Suppressor macrophage treated with lipopolysaccharide for 4 hours (primary cell): Measurements from ENCODE around the gene FRRS1L.

Experiments
- DNase-seq: peaks from one replicate; pipeline ENCODE4 v3.0.0-alpha.2; 2020

FRRS1L gene

GRCh38 chr9:109101202-109101595 lies 65.8 kb downstream of the FRRS1L start:
- no peak for DNase-seq

- DNase-seq = no peak
These were observed 66.4 kb downstream of the FRRS1L start for GRCh38 chr9:109100543-109101201.

DNA sequence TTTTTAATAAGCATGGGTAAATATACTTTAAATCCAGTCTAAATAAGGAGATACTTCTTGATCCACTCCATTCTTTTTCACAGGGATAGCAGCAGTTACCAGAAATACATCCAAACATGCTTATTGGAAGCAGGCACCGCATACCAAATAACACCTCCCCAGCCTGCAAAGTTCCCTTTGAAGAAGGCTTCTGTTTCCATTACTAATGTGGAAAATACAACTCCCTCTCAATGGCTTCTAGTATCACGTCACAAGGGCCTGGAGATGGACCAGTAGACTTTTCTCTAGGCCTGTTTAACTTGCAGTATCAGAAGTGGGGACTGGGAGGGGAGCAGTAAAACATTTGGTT lies 68.1 kb downstream of the FRRS1L start:
- DNase-seq = no peak

DNA sequence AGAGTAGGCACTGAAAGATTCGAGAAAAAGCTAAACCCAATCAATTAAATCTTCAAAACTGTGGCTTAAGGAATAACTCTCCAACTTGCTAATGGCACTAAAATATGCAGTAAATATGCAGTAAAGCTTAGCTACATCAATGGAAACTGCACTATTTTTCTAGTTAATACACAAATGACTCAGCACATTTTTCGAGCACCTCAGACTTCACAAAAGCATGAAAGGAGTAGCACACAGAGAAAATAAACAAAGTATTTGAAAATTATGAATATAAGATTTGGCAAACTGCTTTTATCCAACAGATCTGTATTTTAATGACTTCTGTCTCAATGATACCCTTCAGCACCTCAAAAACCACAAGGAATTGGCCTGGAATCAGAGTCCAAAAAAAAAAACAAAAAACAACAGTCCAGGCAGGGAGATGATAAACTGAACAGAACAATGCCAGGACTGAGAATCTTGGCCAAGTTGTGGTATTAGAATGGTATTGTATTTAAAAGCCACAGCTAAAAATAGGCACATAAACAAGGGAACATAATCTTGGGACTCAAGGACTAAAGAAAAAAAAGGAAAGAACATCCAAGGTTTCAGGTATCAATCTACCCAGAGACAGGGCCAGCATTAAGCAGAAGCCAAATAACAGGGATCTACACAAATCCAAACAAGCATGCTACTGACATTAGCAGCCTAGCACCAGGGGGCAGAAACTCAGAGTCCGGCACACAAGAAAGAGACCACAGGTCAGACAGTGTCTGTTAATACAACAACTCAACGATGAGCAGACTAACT lies 68.7 kb downstream of the FRRS1L start:
- DNase-seq = no peak

DNA sequence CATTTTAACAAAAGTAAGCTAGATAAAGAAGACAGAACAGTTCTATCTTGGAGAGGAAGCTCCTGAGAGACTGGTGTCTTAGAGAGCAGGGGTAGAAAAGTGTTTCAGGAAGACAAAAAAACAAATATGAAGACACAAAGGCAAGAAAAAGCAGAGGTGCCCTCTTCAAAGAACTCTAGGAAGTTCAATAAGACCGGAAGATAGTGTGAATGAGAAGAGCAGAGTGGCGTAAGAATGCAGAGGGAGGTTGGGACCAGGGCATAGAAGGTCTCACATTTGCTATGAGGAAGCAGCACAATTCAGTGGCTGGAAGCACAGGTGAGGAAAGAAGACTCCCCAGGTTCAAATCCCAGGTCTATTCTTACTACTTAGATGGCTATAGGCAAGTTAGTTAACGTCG lies 69.9 kb downstream of the FRRS1L start:
- DNase-seq = no peak

DNA sequence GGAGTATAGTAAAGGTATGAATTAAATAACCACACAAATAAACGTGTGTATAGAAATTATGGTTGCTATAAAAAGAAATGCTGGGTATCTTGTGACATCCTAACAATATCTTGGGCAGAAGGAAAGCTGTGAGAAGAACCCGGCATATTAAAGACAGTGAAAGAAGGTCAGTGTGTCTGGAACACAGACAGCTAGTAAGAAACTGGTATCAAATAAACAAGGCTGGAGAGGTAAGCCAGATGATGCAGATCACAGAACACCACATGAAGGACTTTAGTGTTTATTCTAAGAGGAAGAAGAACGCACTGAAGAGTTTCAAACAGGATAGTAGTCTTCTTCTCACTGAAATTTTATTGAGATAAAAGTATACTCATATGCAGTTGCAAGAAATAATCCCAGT lies 71.7 kb downstream of the FRRS1L start:
- DNase-seq = no peak

- no peak for DNase-seq
These were observed 72.8 kb downstream of the FRRS1L start for GRCh38 chr9:109094268-109094667.

DNA sequence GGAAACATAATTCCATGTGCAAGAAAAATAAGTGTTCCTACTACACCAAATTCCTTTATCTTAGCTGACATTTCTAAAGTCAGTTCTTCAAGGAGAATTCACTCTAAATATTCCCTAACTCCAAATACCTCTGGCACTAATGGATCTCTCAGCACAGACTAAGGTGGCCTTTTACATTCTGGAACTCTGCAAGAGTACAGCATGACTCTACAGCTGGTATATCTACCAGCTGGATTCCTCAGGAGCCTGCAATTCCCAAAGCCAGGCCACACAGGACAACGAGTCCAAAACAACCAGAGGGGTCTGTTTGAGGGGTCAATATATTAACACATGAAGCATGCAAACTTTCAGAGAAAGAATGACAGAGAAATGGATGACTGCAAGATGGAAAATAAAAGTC lies 74.5 kb downstream of the FRRS1L start:
- DNase-seq = no peak

DNA sequence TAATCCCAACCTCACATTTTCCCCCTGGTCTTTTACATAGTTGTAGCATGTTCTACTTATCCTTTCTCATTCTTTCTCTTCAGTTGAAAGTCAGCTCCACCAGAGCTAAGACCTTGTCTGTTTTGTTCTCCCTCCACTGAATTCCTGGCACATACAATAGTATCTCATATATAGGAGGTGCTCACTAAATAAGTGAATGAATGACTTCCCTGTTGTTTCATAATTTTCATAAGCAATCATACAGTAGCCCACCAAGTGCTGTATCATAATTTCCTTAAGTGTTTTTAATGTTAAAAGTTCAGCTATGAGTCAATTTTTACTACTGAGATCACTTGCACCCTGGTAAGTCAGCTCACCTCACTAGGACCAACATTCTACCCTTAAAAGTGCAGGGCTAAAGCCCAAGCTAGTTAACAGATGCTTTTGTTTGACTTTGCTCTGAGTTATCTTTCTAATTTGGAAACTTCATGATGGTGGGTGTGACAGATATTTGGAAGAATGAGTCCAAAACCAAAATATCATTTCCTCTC lies 74.9 kb downstream of the FRRS1L start:
- no peak for DNase-seq

DNA sequence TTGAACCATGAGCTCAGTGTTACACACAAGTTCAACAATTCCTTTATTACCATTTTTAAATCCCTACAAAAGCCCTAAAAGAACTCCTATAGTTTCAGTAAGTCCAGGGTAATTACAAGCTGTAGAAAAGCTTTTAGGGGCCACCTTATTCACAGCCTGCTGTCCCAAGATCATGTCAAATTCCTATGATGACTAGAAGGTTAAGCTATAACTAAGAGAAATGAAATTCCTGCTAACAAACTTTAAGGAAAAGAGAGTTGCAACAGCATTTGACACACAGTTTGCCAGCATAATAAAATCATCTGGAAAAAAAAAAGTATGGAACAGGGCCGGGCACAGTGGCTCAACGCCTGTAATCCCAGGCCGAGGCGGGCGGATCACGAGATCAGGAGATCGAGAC lies 78.8 kb downstream of the FRRS1L start:
- DNase-seq = no peak

DNA sequence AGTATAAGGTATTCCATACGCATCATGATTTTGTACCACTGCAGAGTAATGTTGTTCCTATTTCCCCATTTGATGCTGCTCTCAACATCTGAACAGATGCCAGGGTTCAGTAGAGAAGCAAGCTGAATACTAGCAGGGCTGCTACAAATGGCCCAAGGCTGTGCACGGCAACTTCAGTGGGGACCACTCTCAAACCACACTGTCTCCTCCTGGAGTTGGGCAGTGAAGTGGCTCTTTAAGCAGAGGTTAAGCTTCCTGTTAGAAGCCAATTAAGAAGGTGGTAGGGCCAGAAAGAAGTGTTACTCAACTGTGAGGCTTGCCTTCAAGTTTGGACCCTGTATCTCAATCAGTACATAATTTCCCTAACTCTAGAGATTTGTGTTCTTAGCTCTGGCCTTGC lies 79.3 kb downstream of the FRRS1L start:
- DNase-seq = no peak

- peak; percentile 72 for DNase-seq
These were observed 80.8 kb downstream of the FRRS1L start for GRCh38 chr9:109086221-109086620.

DNA sequence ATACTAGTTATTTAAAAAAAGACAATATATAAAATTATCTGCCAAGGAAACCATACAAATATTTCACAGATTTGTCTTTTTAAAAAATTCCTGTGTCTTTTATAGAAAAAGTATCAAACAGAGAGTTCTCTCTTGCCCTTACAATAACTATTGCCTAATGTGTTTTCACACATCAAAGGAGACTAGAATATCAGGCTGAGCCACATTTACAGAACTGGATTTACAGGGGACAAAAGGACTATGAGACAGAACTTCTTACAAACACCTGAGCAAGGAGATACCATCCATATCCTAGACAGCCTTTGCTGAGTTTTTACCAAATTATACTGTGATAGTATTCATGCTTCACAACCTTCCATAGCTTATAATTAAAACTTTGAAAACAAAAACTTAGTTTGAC lies 81.5 kb downstream of the FRRS1L start:
- DNase-seq = no peak

DNA sequence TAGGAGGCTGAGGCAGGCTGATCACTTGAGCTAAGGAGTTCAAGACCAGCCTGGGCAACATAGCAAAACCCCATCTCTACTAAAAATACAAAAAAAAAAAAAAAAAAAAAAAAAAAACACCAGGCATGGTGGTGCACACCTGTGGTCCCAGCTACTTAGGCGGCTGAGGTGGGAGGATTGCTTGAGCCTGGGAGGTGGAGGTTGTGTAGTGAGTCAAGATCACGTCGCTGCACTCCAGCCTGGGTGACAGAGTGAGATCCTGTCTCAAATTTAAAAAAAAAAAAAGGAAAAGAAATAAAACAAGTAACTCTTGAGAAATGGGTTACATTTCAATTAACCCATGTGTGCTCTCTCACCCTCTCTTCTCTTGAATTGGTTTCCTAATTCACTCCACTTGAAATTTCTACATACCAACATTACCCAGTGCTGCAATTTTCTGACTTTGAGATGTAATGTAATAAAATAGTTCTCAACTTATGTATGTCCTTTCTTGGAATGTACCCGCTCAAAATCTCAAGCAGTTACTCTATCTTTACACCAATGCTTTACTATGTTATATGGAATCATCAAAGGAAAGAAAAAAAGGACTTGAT lies 83.1 kb downstream of the FRRS1L start:
- DNase-seq = no peak

GRCh38 chr9:109083141-109083540 lies 83.9 kb downstream of the FRRS1L start:
- DNase-seq = no peak

DNA sequence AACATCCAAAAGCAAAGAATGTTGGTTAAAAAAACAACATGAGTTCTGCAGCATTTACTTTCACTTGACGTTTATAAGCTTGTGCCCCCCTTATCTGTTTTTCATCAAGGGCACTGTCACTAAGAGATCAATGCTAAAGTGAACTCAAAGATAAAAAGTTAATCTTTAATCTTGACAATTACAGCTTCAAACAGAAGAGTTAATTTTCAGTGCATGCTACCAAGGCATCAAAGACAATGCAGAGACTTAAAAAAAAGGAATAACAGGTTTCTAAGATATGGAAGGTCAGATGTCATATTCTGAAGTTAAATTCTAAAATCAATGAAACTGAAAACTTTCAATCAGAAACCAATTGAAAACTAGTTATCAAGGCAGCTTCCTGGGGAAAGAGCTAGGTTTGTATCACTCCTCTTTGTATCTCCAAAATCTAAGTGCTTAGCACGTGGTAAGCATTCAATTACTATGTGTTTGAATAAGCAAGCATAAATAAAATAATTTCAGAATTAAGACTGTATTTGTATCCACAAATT lies 84.9 kb downstream of the FRRS1L start:
- DNase-seq = no peak
